HL-60 (cell line): Measurements from ENCODE around the gene OR6M1.

Source experiments
- GABPA ChIP-seq: IDR thresholded peaks from 2 replicates; pipeline ENCODE4 v1.6.1; 2012; ENCODE audit warnings: low read depth
- SPI1 ChIP-seq: IDR thresholded peaks from 2 replicates; pipeline ENCODE4 v1.6.1; 2012; ENCODE audit warnings: low read depth, mild to moderate bottlenecking, borderline replicate concordance
- TF ChIP-seq, protein P1 (sequence below): IDR thresholded peaks from one replicate; pipeline ENCODE4 v1.5.1; 2011; ENCODE audit warnings: low read length, control low read depth, inconsistent platforms; ENCODE audit not compliant: insufficient read depth

DNA sequence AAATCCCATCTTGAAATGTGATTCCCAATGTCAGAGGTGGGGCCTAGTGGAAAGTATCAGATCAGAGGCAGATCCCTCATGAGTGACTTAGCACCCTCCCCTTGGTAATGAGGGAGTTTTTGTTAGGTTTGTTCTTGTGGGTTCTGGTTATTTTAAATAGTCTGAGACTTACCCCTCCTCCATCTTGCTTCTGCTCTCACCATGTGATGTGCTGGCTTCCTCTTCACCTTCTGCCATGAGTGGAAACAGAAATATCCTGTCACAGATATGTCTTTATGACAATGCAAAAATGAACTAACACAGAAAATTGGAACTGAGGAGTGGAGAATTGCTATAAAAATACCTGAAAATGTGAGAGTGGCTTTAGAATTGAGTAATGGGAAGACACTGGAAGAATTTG, 46.2 kb upstream of the OR6M1 start:
- TF ChIP-seq, protein P1, sequence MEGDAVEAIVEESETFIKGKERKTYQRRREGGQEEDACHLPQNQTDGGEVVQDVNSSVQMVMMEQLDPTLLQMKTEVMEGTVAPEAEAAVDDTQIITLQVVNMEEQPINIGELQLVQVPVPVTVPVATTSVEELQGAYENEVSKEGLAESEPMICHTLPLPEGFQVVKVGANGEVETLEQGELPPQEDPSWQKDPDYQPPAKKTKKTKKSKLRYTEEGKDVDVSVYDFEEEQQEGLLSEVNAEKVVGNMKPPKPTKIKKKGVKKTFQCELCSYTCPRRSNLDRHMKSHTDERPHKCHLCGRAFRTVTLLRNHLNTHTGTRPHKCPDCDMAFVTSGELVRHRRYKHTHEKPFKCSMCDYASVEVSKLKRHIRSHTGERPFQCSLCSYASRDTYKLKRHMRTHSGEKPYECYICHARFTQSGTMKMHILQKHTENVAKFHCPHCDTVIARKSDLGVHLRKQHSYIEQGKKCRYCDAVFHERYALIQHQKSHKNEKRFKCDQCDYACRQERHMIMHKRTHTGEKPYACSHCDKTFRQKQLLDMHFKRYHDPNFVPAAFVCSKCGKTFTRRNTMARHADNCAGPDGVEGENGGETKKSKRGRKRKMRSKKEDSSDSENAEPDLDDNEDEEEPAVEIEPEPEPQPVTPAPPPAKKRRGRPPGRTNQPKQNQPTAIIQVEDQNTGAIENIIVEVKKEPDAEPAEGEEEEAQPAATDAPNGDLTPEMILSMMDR = no peak
- no peak for TF ChIP-seq SPI1
- no peak for TF ChIP-seq GABPA
